K562 (cell line): ENCODE data around the gene MEOX1. TPM values are rescaled to one million over a fixed set of nuclear protein-coding genes. Genes with fewer than 3 reads are reported as not detected.

Experiments
- ATAC-seq: fragments of 200-7000 bp; cut with Tn5 transposase; 3 replicates; pipeline ENCODE4 v1.9.1; 2020; ENCODE audit warnings: moderate library complexity
- BruUV-seq: library from RNA; stranded (reverse); fragments of 400-500 nt; replicated peaks from 2 replicates; lab custom pipeline; 2021; lab: Mats Ljungman, UMichigan
- CTCF ChIA-PET: fragments of 300-600 bp; formaldehyde crosslinking; extraction: SDS; loops from one replicate; lab custom pipeline; 2021; ENCODE audit warnings: low intra/inter-chr PET ratio; lab: Yijun Ruan, JAX
- POLR2A ChIA-PET: fragments of 300-600, 350-650 bp; sonication (Branson Sonifier 250); formaldehyde crosslinking; extraction: SDS; loops from one replicate; lab custom pipeline; 2021; ENCODE audit warnings: antibody characterized with exemption, inconsistent platforms; lab: Yijun Ruan, JAX
- DNase-seq, 4 experiments: peaks; one replicate each; pipeline versions ENCODE4 v3.0.0 to v3.0.0-alpha.2; 2011 to 2018; ENCODE audit warnings: low spot score in 3 of 4, mixed read lengths in 3 of 4; ENCODE audit errors: extremely low read depth in 1 of 4
- FAIRE-seq: peaks from 2 replicates; lab custom pipeline; 2011; peaks lifted over from hg19 to GRCh38; lab: Jason Lieb, UNC
- H2AFZ ChIP-seq: 2 replicates; pipeline ENCODE4 v1.6.0; 2011; ENCODE audit warnings: low read depth, low read length, control low read depth, inconsistent platforms
- H3K27ac ChIP-seq: fragments of 200-600 bp; 3 replicates; pipeline ENCODE4 v1.8.0; 2011; ENCODE audit warnings: low read depth, mild to moderate bottlenecking, control low read depth, inconsistent platforms, low read length, moderate library complexity, mixed read lengths; ENCODE audit errors: extremely low read depth
- H3K27me3 ChIP-seq, 2 experiments: fragments of 300-600 bp in 1 of 2; 2 replicates in 1 of 2; 3 replicates in 1 of 2; pipeline versions ENCODE4 v1.6.0 to v1.8.0; 2011; ENCODE audit warnings: inconsistent platforms in 2 of 2, low read length in 2 of 2, mild to moderate bottlenecking in 1 of 2, mixed read lengths in 1 of 2, moderate library complexity in 1 of 2; ENCODE audit not compliant: control insufficient read depth in 2 of 2, insufficient read depth in 2 of 2
- H3K36me3 ChIP-seq: fragments of 300-600 bp; 3 replicates; pipeline ENCODE4 v1.8.0; 2011; ENCODE audit warnings: mild to moderate bottlenecking, low read length, inconsistent platforms; ENCODE audit not compliant: control insufficient read depth, insufficient read depth
- H3K4me1 ChIP-seq, 2 experiments: fragments of 200-600 bp in 1 of 2; replicated peaks in 1 of 2; 2 replicates in 1 of 2; 3 replicates in 1 of 2; pipeline versions ENCODE4 v1.5.1 to v1.8.0; 2011; ENCODE audit warnings: inconsistent platforms in 2 of 2, low read length in 2 of 2, mild to moderate bottlenecking in 1 of 2, mixed read lengths in 1 of 2, moderate library complexity in 1 of 2; ENCODE audit not compliant: control insufficient read depth in 2 of 2, insufficient read depth in 2 of 2
- H3K4me2 ChIP-seq: 2 replicates; pipeline ENCODE4 v1.6.1; 2011; ENCODE audit warnings: low read length, control low read depth, inconsistent platforms, mixed read lengths; ENCODE audit not compliant: insufficient read depth
- H3K4me3 ChIP-seq: fragments of 200-600 bp; sonication (generic), shearing (Covaris generic); 2 replicates; pipeline ENCODE4 v1.5.1; 2016; ENCODE audit warnings: control low read depth, inconsistent platforms
- H3K79me2 ChIP-seq: fragments of 200-600 bp; 3 replicates; pipeline ENCODE4 v1.8.0; 2011; ENCODE audit warnings: low read length, inconsistent platforms; ENCODE audit not compliant: control insufficient read depth, insufficient read depth
- H3K9ac ChIP-seq, 2 experiments: 2 replicates each; pipeline versions ENCODE4 v1.6.0 to v1.6.1; 2011; ENCODE audit warnings: low read depth in 2 of 2, low read length in 2 of 2, control low read depth in 1 of 2, inconsistent platforms in 1 of 2, mild to moderate bottlenecking in 1 of 2, mixed read lengths in 1 of 2; ENCODE audit not compliant: insufficient read depth in 1 of 2
- H3K9me1 ChIP-seq: one replicate; pipeline ENCODE4 v1.6.0; 2011; ENCODE audit warnings: inconsistent platforms, mild to moderate bottlenecking, low read length, moderate library complexity; ENCODE audit not compliant: control insufficient read depth, insufficient read depth
- H3K9me3 ChIP-seq: replicated peaks from 2 replicates; pipeline ENCODE4 v1.5.1; 2011; ENCODE audit warnings: low read depth, low read length, inconsistent platforms; ENCODE audit not compliant: control insufficient read depth, insufficient read depth
- H4K20me1 ChIP-seq: replicated peaks from 2 replicates; pipeline ENCODE4 v1.6.1; 2011; ENCODE audit warnings: low read length, inconsistent platforms, mixed read lengths; ENCODE audit not compliant: control insufficient read depth, insufficient read depth
- BHLHE40 ChIP-seq: IDR thresholded peaks from 2 replicates; pipeline ENCODE4 v1.6.1; 2011; ENCODE audit warnings: low read length, improper control_type of control experiment
- FOSL1 ChIP-seq: fragments of 200-800 bp; sonication (Bioruptor generic); conservative IDR thresholded peaks from 2 replicates; pipeline ENCODE4 v1.6.1; 2016; ENCODE audit warnings: missing genetic modification characterization, missing compliant biosample characterization
- HMGN3 ChIP-seq: IDR thresholded peaks from 2 replicates; pipeline ENCODE4 v1.6.1; 2011; ENCODE audit warnings: borderline replicate concordance, low read depth, mild to moderate bottlenecking, mixed read lengths, low read length; ENCODE audit not compliant: insufficient read length; ENCODE audit errors: extremely low read depth
- NONO ChIP-seq, 2 experiments: fragments of 200-400 bp in 1 of 2; fragments of 450-650 bp in 1 of 2; formaldehyde crosslinking in 1 of 2; IDR thresholded peaks; 2 replicates each; pipeline ENCODE4 v1.6.1; 2017; ENCODE audit warnings: low read depth in 2 of 2, mild to moderate bottlenecking in 2 of 2, moderate library complexity in 2 of 2, low read length in 1 of 2
- PRMT5 ChIP-seq: sonication (generic); formaldehyde crosslinking; IDR thresholded peaks from 2 replicates; pipeline ENCODE4 v1.5.0; 2020; ENCODE audit warnings: missing genetic modification reagents
- SMAD2 ChIP-seq: fragments of 150-350 bp; IDR thresholded peaks from 2 replicates; pipeline ENCODE4 v1.6.1; 2014; ENCODE audit warnings: low read depth, mild to moderate bottlenecking, low read length
- SMARCE1 ChIP-seq: fragments of 450-650 bp; IDR thresholded peaks from 2 replicates; pipeline ENCODE4 v1.7.1; 2016; ENCODE audit warnings: mild to moderate bottlenecking
- ZKSCAN3 ChIP-seq: fragments of 250-450 bp; sonication (Bioruptor Pico); IDR thresholded peaks from 2 replicates; pipeline ENCODE4 v1.4.0; 2020
- ZSCAN29 ChIP-seq: fragments of 450-650 bp; IDR thresholded peaks from 2 replicates; pipeline ENCODE4 v1.6.1; 2017
- WGBS: fragments of 100-300 bp; shearing (Covaris generic); methylation state at CpG from one replicate; pipeline ENCODE4 v1.1.6; 2016; ENCODE audit warnings: low coverage, mixed read lengths; ENCODE audit not compliant: insufficient coverage; ENCODE audit errors: missing lambda C conversion rate; 5-methylcytosine and 5-hydroxymethylcytosine counted together
- in situ Hi-C: fragments of 300-500 bp; cut with MboI; formaldehyde crosslinking; loops from 4 replicates; pipeline ENCODE4 v1.15.0; 2018; ENCODE audit warnings: inconsistent platforms, mixed read lengths
- intact Hi-C: fragments of 100-400 bp; cut with micrococcal nuclease; formaldehyde crosslinking; loops from 2 replicates; pipeline ENCODE4 v1.14.2; 2022
- polyA plus RNA-seq, 8 experiments: library from polyadenylated mRNA; depleted of rRNA in 4 of 8; stranded (reverse) in 5 of 8; unstranded in 3 of 8; fragments of >200 nt; fragmentation: Nextera tagmentation in 2 of 8; fragmentation: Illumina TruSeq in 1 of 8; extraction: Ambion mirVana in 2 of 8; extraction: Trizol in 1 of 8; gene quantifications; 2 replicates each; pipeline versions ENCODE4 v1.2.1 to v1.2.3, GENCODE V29; 2011 to 2014; ENCODE audit warnings: inconsistent platforms in 1 of 8, missing spikeins in 1 of 8
- total RNA-seq, 7 experiments: library from RNA; depleted of rRNA in 6 of 7; stranded (reverse); fragments of >200 nt in 6 of 7; fragmentation: Illumina TruSeq in 2 of 7; extraction: Trizol in 2 of 7; gene quantifications; 2 replicates each; pipeline versions ENCODE4 v1.2.1 to v1.2.3, GENCODE V29; 2011 to 2021; ENCODE audit warnings: low replicate concordance in 1 of 7
- TF ChIP-seq, protein P1 (sequence below): sonication (generic); formaldehyde crosslinking; IDR thresholded peaks from 2 replicates; pipeline ENCODE4 v1.8.0; 2022; ENCODE audit warnings: mild to moderate bottlenecking, missing genetic modification reagents
- TF ChIP-seq, protein P2 (sequence below): sonication (generic); formaldehyde crosslinking; IDR thresholded peaks from 2 replicates; pipeline ENCODE4 v1.8.1; 2022; ENCODE audit warnings: missing genetic modification reagents
- TF ChIP-seq, protein P3 (sequence below): fragments of 450-650 bp; IDR thresholded peaks from 2 replicates; pipeline ENCODE4 v1.7.0; 2016; ENCODE audit warnings: borderline replicate concordance
- TF ChIP-seq, protein P4 (sequence below): sonication (generic); formaldehyde crosslinking; IDR thresholded peaks from 2 replicates; pipeline ENCODE4 v1.8.0; 2022; ENCODE audit warnings: mild to moderate bottlenecking, missing genetic modification reagents, borderline replicate concordance
- TF ChIP-seq, protein P5 (sequence below), 3 experiments: IDR thresholded peaks in 2 of 3; conservative IDR thresholded peaks in 1 of 3; 2 replicates each; pipeline ENCODE4 v1.5.1; 2011 to 2012; ENCODE audit warnings: low read length in 3 of 3, mild to moderate bottlenecking in 3 of 3, control low read depth in 2 of 3, improper control_type of control experiment in 1 of 3, inconsistent platforms in 1 of 3, low read depth in 1 of 3, mixed read lengths in 1 of 3, moderate library complexity in 1 of 3; ENCODE audit not compliant: insufficient read depth in 2 of 3

MEOX1 gene
- total and polyA plus RNA-seq, 9 of the 15 experiments (the other 6 are each of a cell fraction or from before 2014, with no cell fraction given) = not detected

DNA sequence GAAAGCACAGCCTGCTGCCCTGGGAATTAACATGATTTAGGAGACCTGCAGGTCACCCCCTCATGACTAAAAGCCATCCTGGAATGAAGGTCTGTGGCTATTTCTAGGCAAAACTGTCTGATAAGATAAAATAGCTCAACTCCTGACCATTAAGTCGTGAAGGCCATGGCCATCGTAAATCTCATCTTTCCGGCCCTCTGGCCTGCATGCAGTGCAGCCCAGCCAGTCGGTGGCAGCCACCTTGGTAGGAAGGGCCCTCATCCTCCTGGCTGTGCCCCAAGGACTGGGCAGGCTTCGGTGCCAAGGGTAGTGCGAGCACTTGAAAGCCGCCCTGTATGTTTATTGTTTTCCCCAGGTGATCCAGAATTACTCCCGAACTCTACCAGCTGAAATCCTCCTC is 18.2 kb upstream of the MEOX1 start:
- ATAC-seq = no peak
- no peak for DNase-seq
- Histone ChIP-seq H3K9ac (no peak overlapping the region), H4K20me1 (no peaks in the 10 kb centered on the region), H3K4me3 (no peak overlapping the region), H3K27ac (no peak overlapping the region), H3K36me3 (no peaks in the 10 kb centered on the region), H3K79me2 (no peaks in the 10 kb centered on the region), H3K9me1 (no peaks in the 10 kb centered on the region), H3K27me3 (peaks cover 26 to 57% of the 10 kb centered on the region in 2 experiments), H2AFZ (no peak overlapping the region), H3K9me3 (no peaks in the 10 kb centered on the region), H3K4me2 (no peak overlapping the region), H3K4me1 (peaks cover 0 to 6% of the 10 kb centered on the region in 2 experiments; a peak in 2 of 5 replicates)
- FAIRE-seq = no peak
- BruUV-seq = no TSS peak
- 0% methylated on average over 8 of the region's 8 CpGs for WGBS
- intact Hi-C loops = no loop called here
- POLR2A ChIA-PET = interaction anchor here (0.7 to 1.1 kb wide), 6 partner anchors 11 to 169 kb away, joined by 3 to 4 read pairs (median 3); no protein-coding TSS in a partner anchor
- CTCF ChIA-PET = interaction anchor here (0.6 to 1.7 kb wide), 2 partner anchors 80 to 102 kb away, joined by 3 to 6 read pairs; no protein-coding TSS in a partner anchor
- in situ Hi-C loops = no loop called here
- TF ChIP-seq, protein P1, sequence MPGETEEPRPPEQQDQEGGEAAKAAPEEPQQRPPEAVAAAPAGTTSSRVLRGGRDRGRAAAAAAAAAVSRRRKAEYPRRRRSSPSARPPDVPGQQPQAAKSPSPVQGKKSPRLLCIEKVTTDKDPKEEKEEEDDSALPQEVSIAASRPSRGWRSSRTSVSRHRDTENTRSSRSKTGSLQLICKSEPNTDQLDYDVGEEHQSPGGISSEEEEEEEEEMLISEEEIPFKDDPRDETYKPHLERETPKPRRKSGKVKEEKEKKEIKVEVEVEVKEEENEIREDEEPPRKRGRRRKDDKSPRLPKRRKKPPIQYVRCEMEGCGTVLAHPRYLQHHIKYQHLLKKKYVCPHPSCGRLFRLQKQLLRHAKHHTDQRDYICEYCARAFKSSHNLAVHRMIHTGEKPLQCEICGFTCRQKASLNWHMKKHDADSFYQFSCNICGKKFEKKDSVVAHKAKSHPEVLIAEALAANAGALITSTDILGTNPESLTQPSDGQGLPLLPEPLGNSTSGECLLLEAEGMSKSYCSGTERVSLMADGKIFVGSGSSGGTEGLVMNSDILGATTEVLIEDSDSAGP = no peak
- TF ChIP-seq, protein P2, sequence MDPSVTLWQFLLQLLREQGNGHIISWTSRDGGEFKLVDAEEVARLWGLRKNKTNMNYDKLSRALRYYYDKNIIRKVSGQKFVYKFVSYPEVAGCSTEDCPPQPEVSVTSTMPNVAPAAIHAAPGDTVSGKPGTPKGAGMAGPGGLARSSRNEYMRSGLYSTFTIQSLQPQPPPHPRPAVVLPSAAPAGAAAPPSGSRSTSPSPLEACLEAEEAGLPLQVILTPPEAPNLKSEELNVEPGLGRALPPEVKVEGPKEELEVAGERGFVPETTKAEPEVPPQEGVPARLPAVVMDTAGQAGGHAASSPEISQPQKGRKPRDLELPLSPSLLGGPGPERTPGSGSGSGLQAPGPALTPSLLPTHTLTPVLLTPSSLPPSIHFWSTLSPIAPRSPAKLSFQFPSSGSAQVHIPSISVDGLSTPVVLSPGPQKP (CRISPR knock-in tag) = no peak
- TF ChIP-seq NONO (IDR thresholded peaks at IDR 0.05; ENCODE audit: low read depth in 2 of 2, low read length in 1 of 2) = no peak
- TF ChIP-seq FOSL1 (tag) = no peak
- no peak for TF ChIP-seq PRMT5 (CRISPR knock-in tag)
- TF ChIP-seq SMAD2 = no peak
- TF ChIP-seq, protein P3, sequence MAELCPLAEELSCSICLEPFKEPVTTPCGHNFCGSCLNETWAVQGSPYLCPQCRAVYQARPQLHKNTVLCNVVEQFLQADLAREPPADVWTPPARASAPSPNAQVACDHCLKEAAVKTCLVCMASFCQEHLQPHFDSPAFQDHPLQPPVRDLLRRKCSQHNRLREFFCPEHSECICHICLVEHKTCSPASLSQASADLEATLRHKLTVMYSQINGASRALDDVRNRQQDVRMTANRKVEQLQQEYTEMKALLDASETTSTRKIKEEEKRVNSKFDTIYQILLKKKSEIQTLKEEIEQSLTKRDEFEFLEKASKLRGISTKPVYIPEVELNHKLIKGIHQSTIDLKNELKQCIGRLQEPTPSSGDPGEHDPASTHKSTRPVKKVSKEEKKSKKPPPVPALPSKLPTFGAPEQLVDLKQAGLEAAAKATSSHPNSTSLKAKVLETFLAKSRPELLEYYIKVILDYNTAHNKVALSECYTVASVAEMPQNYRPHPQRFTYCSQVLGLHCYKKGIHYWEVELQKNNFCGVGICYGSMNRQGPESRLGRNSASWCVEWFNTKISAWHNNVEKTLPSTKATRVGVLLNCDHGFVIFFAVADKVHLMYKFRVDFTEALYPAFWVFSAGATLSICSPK = no peak
- no peak for TF ChIP-seq ZSCAN29
- TF ChIP-seq, protein P4, sequence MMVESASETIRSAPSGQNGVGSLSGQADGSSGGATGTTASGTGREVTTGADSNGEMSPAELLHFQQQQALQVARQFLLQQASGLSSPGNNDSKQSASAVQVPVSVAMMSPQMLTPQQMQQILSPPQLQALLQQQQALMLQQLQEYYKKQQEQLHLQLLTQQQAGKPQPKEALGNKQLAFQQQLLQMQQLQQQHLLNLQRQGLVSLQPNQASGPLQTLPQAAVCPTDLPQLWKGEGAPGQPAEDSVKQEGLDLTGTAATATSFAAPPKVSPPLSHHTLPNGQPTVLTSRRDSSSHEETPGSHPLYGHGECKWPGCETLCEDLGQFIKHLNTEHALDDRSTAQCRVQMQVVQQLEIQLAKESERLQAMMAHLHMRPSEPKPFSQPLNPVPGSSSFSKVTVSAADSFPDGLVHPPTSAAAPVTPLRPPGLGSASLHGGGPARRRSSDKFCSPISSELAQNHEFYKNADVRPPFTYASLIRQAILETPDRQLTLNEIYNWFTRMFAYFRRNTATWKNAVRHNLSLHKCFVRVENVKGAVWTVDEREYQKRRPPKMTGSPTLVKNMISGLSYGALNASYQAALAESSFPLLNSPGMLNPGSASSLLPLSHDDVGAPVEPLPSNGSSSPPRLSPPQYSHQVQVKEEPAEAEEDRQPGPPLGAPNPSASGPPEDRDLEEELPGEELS = no peak
- no peak for TF ChIP-seq SMARCE1
- TF ChIP-seq, protein P5, sequence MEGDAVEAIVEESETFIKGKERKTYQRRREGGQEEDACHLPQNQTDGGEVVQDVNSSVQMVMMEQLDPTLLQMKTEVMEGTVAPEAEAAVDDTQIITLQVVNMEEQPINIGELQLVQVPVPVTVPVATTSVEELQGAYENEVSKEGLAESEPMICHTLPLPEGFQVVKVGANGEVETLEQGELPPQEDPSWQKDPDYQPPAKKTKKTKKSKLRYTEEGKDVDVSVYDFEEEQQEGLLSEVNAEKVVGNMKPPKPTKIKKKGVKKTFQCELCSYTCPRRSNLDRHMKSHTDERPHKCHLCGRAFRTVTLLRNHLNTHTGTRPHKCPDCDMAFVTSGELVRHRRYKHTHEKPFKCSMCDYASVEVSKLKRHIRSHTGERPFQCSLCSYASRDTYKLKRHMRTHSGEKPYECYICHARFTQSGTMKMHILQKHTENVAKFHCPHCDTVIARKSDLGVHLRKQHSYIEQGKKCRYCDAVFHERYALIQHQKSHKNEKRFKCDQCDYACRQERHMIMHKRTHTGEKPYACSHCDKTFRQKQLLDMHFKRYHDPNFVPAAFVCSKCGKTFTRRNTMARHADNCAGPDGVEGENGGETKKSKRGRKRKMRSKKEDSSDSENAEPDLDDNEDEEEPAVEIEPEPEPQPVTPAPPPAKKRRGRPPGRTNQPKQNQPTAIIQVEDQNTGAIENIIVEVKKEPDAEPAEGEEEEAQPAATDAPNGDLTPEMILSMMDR (IDR thresholded peaks at IDR 0.05 in 2 of 3, conservative IDR thresholded peaks at IDR 0.05 in 1 of 3; ENCODE audit: insufficient read depth in 2 of 3, low read depth in 1 of 3, low read length in 3 of 3) = no peak
- TF ChIP-seq BHLHE40 = no peak
- no peak for TF ChIP-seq HMGN3
- TF ChIP-seq ZKSCAN3 = no peak
